Kidney tubule cell (primary cell): Measurements from ENCODE around the gene ADCYAP1.

Source experiments
- DNase-seq: peaks from one replicate; pipeline ENCODE4 v3.0.0-alpha.2; 2018; ENCODE audit warnings: low spot score

The ADCYAP1 gene

DNA sequence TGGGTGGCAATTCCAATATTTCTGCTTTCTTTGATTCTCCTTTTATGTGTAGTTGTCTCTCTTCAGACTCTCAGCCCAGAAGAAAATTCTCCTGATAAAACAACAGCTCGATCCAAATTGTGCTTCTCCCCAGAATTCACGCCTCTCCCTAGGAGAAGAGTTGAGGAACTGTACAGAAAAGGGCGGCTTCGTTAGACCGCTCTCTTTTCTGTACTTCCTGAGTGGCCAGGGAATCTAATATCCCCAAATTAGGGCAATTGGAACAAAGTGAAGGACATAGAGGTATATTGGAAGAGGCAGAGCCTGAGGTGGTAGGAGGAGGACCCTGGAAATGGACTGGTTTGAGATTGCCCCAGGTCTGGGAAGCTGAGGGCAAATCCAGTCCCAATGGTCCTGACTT is 5.6 kb downstream of the ADCYAP1 start:
- no peak for DNase-seq

GRCh38 chr18:911025-911424 is 6.4 kb downstream of the ADCYAP1 start:
- DNase-seq, result no peak

GRCh38 chr18:911486-911885 is 6.8 kb downstream of the ADCYAP1 start:
- DNase-seq, result no peak

DNA sequence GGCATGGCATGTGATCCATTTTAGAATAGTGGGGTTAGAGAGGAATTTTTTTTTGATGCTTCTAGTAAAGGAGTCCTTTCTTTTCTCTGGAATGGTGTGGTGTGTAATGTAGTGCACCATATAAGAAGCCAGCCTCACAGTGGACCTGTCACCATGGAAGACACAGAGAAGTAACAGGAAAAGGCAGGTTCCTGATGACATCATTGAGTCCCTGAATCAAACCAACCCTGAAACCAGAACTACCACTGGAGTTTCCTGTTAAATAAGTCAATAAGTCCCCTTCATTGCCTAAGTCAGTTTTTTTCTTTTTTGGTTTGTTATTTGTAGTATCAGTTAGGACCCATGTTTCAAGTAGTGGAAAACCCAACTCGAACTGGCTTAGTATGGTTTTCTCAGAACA is 11.9 kb downstream of the ADCYAP1 start:
- DNase-seq, result peak; percentile 22

DNA sequence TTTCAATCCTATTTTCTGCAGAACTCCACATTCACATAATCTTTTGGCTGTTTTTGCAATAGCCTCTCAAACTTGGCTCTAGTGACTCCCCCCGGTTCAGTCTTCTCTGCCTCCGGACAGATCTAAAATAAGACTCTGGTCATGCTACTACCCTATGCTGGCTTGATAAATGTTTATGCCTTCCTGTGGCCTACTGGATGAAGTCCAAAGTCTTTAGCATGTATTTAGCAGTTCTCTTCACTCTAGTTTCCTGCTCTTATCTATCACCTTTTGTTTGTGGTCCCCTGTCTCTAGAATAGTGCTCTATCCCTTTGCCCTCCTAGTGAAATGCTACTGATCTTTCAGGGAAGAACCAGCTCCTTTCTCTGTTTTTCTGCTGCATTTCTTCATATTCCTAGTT is 14.4 kb downstream of the ADCYAP1 start:
- no peak for DNase-seq

DNA sequence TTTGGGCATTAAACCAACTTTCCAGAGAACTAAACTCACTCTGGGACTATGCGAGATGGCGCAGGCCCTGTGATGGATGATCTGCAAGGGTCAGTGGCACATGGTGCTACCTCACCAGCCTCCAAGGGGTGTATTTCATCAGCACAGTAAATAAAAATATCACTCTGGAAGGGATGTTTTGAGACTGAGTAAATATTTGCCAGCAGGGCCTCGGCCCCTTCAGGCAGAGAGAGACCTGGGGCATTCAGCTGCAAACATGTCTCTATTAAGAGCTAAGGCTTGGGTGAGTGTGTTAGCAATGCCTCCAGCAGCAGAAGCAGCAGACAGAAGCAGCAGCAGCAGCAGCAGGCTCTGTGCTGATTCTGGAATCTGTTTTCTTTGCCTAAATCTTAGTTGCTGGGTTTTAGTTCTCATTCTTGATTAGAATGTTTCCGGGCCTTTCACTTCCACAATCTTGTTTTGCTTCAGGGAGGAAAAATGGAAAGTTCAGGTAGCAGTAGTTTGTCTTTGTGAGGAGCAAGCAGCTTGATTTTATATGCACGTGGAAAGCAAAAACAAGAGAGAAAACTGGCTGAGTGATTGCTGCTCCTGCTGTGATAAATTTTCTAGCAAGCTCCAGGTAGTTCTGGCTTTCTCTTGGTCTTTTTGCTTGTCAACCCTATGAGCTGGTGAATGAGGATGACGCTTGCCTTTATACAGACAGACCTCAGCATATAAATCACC is 18.6 kb downstream of the ADCYAP1 start:
- no peak for DNase-seq

- no peak for DNase-seq
These were observed 20.3 kb downstream of the ADCYAP1 start for GRCh38 chr18:924987-925386.

GRCh38 chr18:926946-927345 is 22.3 kb downstream of the ADCYAP1 start:
- no peak for DNase-seq

GRCh38 chr18:933082-933481 is 28.4 kb downstream of the ADCYAP1 start:
- DNase-seq, result no peak

- DNase-seq, result no peak
These were observed 30.0 kb downstream of the ADCYAP1 start for GRCh38 chr18:934518-935133.

DNA sequence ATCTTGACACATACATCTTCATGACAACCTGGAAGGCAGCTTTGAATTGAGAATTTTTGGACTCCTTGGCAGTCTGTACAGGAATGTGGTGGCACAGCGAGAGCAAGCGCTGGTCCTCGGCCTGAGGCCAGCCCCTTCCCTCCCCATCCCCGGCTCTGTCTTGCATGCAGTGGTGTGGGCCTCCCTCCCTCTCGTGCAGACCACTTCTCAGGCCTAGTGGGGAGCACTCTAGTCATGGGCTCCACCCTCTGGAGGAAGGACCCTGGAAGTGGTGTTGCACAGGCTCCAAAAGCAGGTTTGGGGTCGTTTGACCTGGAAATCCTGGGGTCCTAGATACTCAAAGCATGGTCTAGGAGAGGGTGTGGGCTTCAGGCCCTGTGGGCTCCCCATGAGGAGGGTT is 32.3 kb downstream of the ADCYAP1 start:
- DNase-seq, result no peak

DNA sequence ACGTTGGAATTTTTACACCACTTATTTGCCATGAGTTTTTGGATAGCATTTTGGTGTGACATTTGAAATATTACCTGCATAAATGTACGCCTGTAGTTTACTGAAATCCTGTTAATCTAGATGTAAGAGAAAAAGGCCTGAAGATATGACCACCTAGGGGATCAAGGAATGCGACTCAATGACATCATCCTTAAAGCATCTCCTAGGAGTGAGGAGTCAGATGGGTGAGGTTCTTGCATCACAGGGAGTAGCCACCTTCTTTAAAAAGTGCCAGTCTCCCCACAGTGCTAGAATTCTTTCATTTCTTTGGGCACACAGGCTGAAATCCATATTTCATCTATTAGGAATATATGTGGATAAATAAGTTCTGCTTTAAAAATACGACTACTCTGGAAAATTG is 34.5 kb downstream of the ADCYAP1 start:
- DNase-seq, result peak; percentile 74

- DNase-seq, result no peak
These were observed 35.3 kb downstream of the ADCYAP1 start for GRCh38 chr18:939958-940357.

DNA sequence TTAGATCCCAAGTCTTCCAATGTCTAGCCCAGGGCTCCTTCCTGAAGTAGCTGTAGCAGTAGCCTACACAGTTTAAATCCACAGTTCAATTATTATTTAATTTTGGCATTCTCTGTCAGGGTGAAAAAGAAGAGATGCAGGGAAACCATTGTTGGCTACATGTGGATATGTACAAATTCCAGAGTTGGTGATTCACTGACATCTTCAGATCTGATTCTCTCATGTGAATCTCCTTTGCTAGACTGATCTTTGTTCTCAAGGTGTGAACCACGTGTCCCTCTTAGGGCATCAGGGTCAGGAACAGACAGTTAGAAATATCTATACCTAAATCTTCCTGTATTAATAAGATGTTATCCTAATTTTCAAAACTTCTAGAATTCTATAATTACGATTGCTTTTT is 36.7 kb downstream of the ADCYAP1 start:
- DNase-seq, result peak; percentile 74

- peak; percentile 94 for DNase-seq
These were observed 39.8 kb downstream of the ADCYAP1 start for GRCh38 chr18:944440-944839.

GRCh38 chr18:949724-950631 is 45.3 kb downstream of the ADCYAP1 start:
- DNase-seq, result no peak

DNA sequence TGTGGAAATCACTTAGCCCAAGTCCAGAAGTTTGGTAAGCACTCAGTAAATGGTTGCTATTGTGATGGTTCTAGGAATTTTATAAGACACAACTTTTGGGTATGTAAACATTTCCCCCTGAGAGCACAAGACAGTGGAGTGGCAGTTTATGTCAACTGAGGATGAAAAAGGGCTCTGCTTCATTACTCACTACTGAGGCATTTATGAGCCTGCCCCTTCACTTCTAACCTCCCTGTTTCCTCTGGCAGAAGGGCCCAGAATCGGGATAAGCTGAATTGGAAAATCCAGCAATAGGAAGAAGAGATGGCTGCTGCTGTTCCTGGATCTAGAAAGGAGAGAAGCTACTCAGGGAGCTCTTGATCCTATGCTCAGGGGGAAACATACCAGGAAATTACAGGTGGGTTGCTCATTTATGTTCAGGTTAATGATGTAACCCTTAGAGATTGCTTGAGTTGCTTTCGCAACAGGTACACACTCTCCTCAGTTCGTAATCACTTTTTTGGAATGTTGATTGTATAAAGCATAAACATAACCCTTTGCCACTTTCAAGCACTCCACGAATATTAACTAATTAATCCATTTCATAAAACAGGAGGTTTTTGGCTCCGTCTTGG is 46.3 kb downstream of the ADCYAP1 start:
- DNase-seq, result peak; percentile 66

DNA sequence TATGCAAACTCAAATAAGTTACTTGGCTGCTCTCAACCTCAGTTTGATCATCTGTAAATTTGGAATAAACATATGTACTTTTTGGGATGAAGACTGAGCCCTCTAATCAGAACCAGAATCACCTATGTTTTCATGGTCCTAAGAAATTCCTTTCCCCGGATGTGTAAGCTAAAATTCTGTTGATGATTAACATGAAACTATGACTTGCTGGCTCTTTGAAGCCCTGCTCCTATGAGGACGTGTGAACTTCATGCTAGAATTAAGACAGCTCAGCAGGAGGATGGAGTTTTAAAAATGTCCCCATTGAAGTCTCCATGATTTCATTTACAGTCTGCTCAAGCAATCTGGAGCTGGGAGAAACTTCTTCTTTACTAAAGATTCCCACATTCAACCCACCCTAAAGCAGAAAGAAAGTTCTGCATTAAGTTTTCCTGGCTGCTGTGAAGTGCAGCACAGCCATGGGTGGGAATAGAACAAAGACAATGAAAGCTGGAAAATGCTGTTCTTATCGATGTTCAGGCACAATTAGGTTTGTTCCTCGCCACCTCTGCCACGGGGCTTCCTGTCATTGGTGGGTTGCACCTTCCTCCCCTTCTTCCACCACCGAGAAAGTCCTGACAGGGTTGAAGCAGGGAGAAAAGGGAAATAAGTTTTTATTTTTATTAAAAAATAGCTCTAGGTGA is 50.9 kb downstream of the ADCYAP1 start:
- DNase-seq, result peak; percentile 79

DNA sequence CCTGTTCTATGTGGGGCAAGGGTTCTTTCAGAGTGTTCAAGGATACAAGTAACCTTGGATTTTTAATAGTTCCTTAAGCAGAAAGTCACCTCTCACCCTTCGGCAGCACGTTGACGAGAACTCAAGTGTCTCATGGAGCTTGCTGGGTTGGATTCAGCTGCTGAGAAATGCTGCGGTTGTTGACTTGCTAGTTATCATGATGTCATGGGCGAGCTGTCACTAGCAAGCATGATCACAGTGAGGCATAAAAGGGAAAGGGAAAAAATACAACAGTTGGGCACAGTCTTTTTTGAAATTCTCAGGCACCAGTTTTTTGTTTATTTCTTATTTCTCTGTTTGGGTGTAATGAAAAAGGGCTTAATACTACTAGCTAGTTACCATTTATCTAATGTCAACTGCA is 53.2 kb downstream of the ADCYAP1 start:
- no peak for DNase-seq

- DNase-seq, result no peak
These were observed 55.2 kb downstream of the ADCYAP1 start for GRCh38 chr18:959854-960253.
